Naive thymus-derived CD8-positive, alpha-beta T cell (primary cell): ENCODE measurements around the gene RIPK3. TPM values are rescaled to one million over a fixed set of nuclear protein-coding genes. Genes with fewer than 3 reads are reported as not detected.

Source experiments
- ATAC-seq, 2 donors: fragments of 150-1000 bp; cut with Tn5 transposase in 1 of 2; sonication (Bioruptor Pico), chemical (Tn5 transposase) in 1 of 2; 1 replicate in 1 of 2; 2 replicates in 1 of 2; pipeline ENCODE4 v1.10.0; 2021; ENCODE audit warnings: mild to moderate bottlenecking in 2 of 2, moderate library complexity in 2 of 2
- POLR2A ChIA-PET: fragments of 350-600 bp; sonication (Branson Sonifier 250); formaldehyde crosslinking; loops from one replicate; lab custom pipeline; 2021; ENCODE audit warnings: antibody characterized with exemption; lab: Charles Lee
- DNase-seq, 10 donors: peaks; one replicate each; pipeline versions ENCODE4 v3.0.0 to v3.0.0-alpha.2; 2020 to 2022
- H3K27ac Mint-ChIP-seq, 10 donors: one replicate each; pipeline ENCODE4 v1.8.0; 2020 to 2022; ENCODE audit warnings: mild to moderate bottlenecking in 10 of 10, mixed read lengths in 10 of 10, moderate library complexity in 4 of 10, inconsistent platforms in 1 of 10
- H3K27me3 Mint-ChIP-seq, 5 donors: one replicate each; pipeline ENCODE4 v1.8.0; 2021 to 2022; ENCODE audit warnings: mixed read lengths in 5 of 5
- H3K36me3 Mint-ChIP-seq, 3 donors: one replicate each; pipeline ENCODE4 v1.8.0; 2020 to 2022; ENCODE audit warnings: mixed read lengths in 3 of 3, mild to moderate bottlenecking in 2 of 3, inconsistent platforms in 1 of 3
- H3K4me1 Mint-ChIP-seq, 4 donors: one replicate each; pipeline ENCODE4 v1.8.0; 2021 to 2022; ENCODE audit warnings: mixed read lengths in 4 of 4
- H3K4me3 Mint-ChIP-seq, 10 donors: one replicate each; pipeline ENCODE4 v1.8.0; 2020 to 2022; ENCODE audit warnings: mild to moderate bottlenecking in 10 of 10, mixed read lengths in 10 of 10, moderate library complexity in 6 of 10, inconsistent platforms in 1 of 10
- H3K9me3 Mint-ChIP-seq, 9 donors: one replicate each; pipeline ENCODE4 v1.8.0; 2020 to 2022; ENCODE audit warnings: mixed read lengths in 9 of 9, mild to moderate bottlenecking in 3 of 9, inconsistent platforms in 1 of 9, moderate library complexity in 1 of 9
- polyA plus RNA-seq, 3 donors: library from polyadenylated mRNA; unstranded; fragments of 300-500 nt; fragmentation: Illumina TruSeq; gene quantifications; one replicate each; pipeline ENCODE4 v1.2.3, GENCODE V29; 2021
- total RNA-seq, 8 experiments: library from RNA in 2 of 8; stranded (reverse) in 2 of 8; gene quantifications; one replicate each; pipeline ENCODE4 v1.2.3 and lab custom pipeline; 2021 to 2026

The RIPK3 gene
- total and polyA plus RNA-seq, 5 experiments from 2014 or later = 5.3 to 35.8 (median 11.1) TPM

DNA sequence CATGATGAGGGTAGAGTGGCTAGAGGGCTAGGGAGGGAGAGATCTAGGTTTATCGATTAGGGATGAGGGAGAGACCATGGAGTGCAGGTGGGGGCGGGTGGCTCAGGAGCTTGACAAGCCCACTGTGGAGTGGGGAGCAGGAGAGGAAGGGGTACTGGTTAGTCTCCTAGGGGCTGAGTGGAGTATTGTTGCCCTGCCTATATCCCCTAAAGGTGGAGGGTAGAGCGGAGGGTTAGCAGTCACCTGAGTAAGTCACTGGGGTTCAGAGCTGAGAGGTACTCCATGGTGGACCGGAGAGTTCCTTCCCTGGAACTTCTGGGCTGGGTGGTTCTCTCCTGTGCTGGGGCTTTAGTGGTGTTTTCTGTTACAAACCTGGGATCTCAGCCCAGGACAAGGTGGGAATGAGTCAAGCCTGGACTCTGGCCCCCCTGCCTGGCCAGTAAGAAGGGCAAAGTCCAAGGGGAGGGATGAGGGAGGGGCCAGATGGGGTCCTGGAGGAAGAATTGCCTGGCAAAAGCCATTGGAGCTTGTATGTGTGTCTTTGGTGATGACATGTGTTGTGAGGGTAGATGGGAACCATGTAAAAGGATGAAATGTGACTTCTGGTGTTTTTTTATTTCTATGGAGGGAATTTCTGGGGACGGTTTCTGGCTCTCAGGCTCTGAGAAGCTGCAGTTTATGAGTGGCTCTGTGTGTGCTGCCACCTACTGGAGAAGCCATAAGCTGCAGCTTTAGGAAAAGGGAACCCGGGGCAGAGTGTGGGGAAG lies 32.0 kb downstream of the RIPK3 start, which contains the start of gene CIDEB:
CIDEB (minus strand) TSS at position 403 of the 767 bp plus-strand sequence; CDS start at position 284, 119 bp downstream.
- DNase-seq (peak; percentile 35 to 75 (median 58)), ATAC-seq (no peak)
- Mint-ChIP-seq H3K9me3 (no peaks in the 10 kb centered on the region), H3K36me3 (peaks cover 0 to 54% (median 25%) of the 10 kb centered on the region in 3 donors), H3K27ac (peak within 1 kb of the TSS in 9 of 10 donors; percentile 35 to 88 (median 64)), H3K4me1 (peaks cover 27 to 53% (median 47%) of the 10 kb centered on the region in 4 donors), H3K4me3 (peak within 1 kb of the TSS in 5 of 10 donors; percentile 1 to 42 (median 9)), H3K27me3 (no peaks in the 10 kb centered on the region)
- POLR2A ChIA-PET = interaction anchor here (0.5 to 8.2 kb wide), 9 partner anchors 7 to 1720 kb away, joined by 3 to 67 read pairs (median 3); partner anchors contain the start of genes DHRS1, NOP9, TINF2 and TM9SF1

DNA sequence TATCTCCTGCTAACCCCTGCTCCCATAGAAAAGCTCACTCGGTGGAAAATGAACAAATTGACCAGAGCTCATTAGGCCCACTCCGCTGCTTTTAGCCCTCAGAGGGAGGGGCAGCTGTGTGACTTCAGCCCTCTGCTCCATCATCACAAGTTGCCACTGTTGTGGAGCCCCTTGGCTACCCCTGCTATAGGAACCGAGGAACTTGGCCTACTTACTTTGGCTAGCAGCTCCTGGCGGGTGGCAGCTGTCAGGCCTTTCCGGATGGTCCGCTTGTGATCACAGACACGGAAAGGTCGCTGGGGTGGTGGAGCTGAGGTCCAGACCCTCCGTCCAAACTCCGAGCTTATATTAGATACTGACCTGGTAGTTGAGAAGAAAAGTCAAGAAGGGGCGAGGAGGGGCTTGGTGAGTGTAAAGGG lies 32.6 kb downstream of the RIPK3 start:
- no peak for ATAC-seq
- H3K4me3 Mint-ChIP-seq = no peak overlapping the region
- no peak for DNase-seq
- no peaks in the 10 kb centered on the region for H3K27me3 Mint-ChIP-seq
- no peaks in the 10 kb centered on the region for H3K9me3 Mint-ChIP-seq
- POLR2A ChIA-PET = interaction anchor here (0.8 to 8.2 kb wide), 6 partner anchors 6 to 112 kb away, joined by 3 to 67 read pairs (median 3); partner anchors contain the start of genes DHRS1, NOP9, TINF2 and TM9SF1
- H3K36me3 Mint-ChIP-seq = peaks cover 0 to 60% (median 25%) of the 10 kb centered on the region in 3 donors
- peak overlapping the region in 3 of 10 donors; percentile 64 to 87 (median 75) for H3K27ac Mint-ChIP-seq
- peaks cover 23 to 48% (median 42%) of the 10 kb centered on the region in 4 donors for H3K4me1 Mint-ChIP-seq

DNA sequence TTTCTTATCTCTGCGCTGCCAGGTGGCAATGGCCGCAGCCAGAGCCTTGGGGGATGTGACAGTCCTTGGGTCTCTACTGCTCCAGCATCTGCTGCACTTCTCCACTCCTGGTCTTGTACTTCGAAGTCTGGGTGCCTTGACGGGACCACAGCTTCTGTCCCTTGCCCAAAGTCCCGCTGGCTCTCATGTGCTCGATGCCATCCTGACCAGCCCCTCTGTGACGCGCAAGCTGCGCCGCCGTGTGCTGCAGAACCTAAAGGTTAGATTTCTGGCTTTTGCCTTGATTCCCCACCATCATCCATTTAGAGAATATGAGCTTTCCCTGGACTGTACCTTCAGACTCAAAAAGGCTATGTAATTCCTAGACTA lies 35.8 kb downstream of the RIPK3 start:
- peaks cover 22 to 53% (median 44%) of the 10 kb centered on the region in 4 donors for H3K4me1 Mint-ChIP-seq
- DNase-seq (no peak), ATAC-seq (no peak)
- H3K36me3 Mint-ChIP-seq = peaks cover 0 to 72% (median 25%) of the 10 kb centered on the region in 3 donors
- no peaks in the 10 kb centered on the region for H3K27me3 Mint-ChIP-seq
- no peak overlapping the region for H3K4me3 Mint-ChIP-seq
- peak overlapping the region in 1 of 10 donors; percentile 51 for H3K27ac Mint-ChIP-seq
- H3K9me3 Mint-ChIP-seq = no peaks in the 10 kb centered on the region
- POLR2A ChIA-PET = interaction anchor here (0.8 to 3.0 kb wide), 2 partner anchors 62 to 127 kb away, joined by 3 to 13 read pairs; partner anchors contain the start of genes CBLN3, KHNYN and TINF2

DNA sequence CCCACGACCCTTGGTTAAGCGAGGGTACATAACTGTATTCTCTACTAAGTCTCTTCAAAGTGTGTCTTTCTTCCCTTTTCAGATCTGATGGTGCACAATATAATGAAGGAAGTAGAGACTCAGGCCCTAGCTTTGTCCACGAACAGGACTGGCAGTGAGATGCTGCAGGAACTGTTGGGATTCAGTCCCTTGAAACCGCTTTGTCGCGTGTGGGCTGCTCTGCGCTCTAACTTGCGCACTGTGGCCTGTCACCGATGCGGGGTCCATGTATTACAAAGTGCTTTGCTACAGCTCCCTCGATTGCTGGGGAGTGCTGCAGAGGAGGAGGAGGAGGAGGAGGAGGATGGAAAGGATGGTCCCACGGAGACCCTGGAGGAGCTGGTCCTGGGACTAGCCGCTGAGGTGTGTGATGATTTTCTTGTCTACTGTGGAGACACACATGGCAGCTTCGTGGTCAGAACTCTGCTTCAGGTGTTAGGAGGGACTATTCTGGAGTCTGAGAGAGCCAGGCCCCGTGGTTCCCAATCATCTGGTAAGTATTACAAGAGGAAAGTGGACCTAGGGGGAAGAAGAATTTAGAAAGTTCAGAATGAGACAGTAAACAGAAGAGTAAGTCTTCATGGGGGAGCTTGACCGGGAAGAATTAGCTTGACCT lies 39.3 kb downstream of the RIPK3 start:
- H3K4me3 Mint-ChIP-seq = peak overlapping the region; percentile 90 to 99 (median 94)
- no peak for ATAC-seq
- DNase-seq = no peak
- H3K27ac Mint-ChIP-seq = peak overlapping the region; percentile 53 to 98 (median 97)
- H3K4me1 Mint-ChIP-seq = peaks cover 30 to 62% (median 51%) of the 10 kb centered on the region in 4 donors
- no peaks in the 10 kb centered on the region for H3K27me3 Mint-ChIP-seq
- H3K9me3 Mint-ChIP-seq = no peaks in the 10 kb centered on the region
- H3K36me3 Mint-ChIP-seq = peaks cover 0 to 62% (median 26%) of the 10 kb centered on the region in 3 donors
- POLR2A ChIA-PET = interaction anchor here (0.6 to 6.0 kb wide), 19 partner anchors 9 to 246 kb away, joined by 3 to 63 read pairs (median 7); partner anchors contain the start of genes CBLN3, CHMP4A, CIDEB and GMPR2

DNA sequence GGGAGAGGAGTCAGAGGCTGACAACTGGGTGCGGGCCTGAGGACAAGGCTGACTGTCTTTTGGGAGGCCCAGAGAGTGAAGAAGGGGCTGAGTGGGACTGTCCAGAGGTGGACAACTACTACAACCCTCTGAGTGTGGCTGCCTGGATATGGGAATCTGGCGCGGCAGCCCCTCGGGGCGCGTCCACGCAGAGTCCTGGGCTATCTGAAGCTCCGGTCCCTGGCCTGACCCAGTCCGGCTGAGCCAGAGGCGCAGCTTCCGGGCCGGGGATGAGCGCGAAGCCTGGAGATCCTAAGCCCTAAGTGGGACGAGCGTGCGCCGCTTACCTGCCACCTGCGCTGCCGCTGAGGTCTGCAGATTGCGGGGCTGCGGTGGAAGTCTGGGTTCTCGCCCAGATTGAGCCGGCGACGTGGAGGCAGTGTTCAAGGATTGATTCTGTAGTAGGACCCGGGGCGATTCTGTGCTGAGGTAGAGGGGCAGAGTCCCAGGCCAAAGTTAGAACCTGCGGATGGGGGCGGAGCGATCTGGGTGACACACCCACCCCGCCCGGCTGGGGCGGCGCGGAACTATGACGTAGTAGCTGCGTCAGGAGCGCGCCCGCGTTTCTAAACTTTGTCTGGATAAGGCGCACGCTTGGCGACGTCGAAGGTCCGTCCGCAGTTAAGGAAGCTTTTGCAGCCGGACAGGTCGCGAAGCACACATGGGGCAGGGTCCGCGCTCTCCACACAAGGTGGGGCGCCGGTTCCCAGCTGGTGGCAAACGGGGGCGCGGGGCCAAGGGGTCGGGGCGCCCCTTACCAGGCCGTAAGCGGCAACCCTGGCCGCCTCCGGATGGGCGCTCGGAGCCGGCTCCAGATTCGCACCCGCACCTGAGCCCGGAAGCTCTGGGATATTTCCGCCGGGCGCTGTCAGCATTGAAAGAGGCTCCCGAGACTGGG lies 40.3 kb downstream of the RIPK3 start, which contains the start of the genes DHRS1 and NOP9:
DHRS1 (minus strand) TSS at position 526 of the 937 bp plus-strand sequence. CDS start 674 bp downstream, outside the sequence.
NOP9 (plus strand) TSS at position 596 of the 937 bp plus-strand sequence; CDS start at position 701, 105 bp downstream.
- peak within 1 kb of the TSS; percentile 94 to 98 (median 97) for H3K27ac Mint-ChIP-seq

DNA sequence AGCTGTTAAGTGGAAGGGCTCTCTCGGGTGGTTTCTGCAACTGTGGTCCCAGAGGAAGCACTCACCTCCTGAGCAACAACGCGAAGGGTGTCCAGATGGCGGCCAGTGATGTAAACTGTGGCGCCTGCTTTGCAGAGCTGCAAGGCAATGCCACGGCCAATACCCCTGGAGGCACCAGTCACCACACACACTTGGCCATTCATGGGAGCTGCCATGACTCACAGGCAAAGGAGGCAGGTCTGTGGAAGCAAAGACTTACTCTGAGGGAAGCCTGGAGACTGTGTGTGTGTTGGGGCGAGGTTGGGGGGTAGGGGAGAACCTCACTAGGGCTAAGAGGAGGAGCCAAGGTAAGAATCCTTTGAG lies 40.9 kb downstream of the RIPK3 start:
- DNase-seq = no peak
- H3K4me1 Mint-ChIP-seq = peaks cover 29 to 55% (median 51%) of the 10 kb centered on the region in 4 donors
- POLR2A ChIA-PET = interaction anchor here (1.1 to 6.0 kb wide), 10 partner anchors 9 to 184 kb away, joined by 3 to 63 read pairs (median 12); partner anchors contain the start of genes CBLN3, CHMP4A, CIDEB and DCAF11
- peak in 1 of 2 donors; percentile 3 for ATAC-seq
- H3K36me3 Mint-ChIP-seq = peaks cover 0 to 60% (median 17%) of the 10 kb centered on the region in 3 donors
- peak overlapping the region; percentile 94 to 98 (median 97) for H3K27ac Mint-ChIP-seq
- H3K27me3 Mint-ChIP-seq = no peaks in the 10 kb centered on the region
- H3K9me3 Mint-ChIP-seq = no peaks in the 10 kb centered on the region
- H3K4me3 Mint-ChIP-seq = peak overlapping the region; percentile 90 to 99 (median 94)

More for the DNA sequence above, 40.3 kb downstream of the RIPK3 start, which contains the start of the genes DHRS1 and NOP9:
- H3K4me3 Mint-ChIP-seq = peak within 1 kb of the TSS; percentile 90 to 99 (median 94)
- DNase-seq = peak; percentile 85 to 96 (median 92)
- peaks cover 0 to 61% (median 22%) of the 10 kb centered on the region in 3 donors for H3K36me3 Mint-ChIP-seq
- no peaks in the 10 kb centered on the region for H3K27me3 Mint-ChIP-seq
- ATAC-seq = peak; percentile 79 to 89
- no peaks in the 10 kb centered on the region for H3K9me3 Mint-ChIP-seq
- POLR2A ChIA-PET = interaction anchor here (0.6 to 6.0 kb wide), 16 partner anchors 10 to 185 kb away, joined by 3 to 63 read pairs (median 7); partner anchors contain the start of genes CBLN3, CHMP4A, CIDEB and DCAF11
- H3K4me1 Mint-ChIP-seq = peaks cover 29 to 55% (median 51%) of the 10 kb centered on the region in 4 donors

DNA sequence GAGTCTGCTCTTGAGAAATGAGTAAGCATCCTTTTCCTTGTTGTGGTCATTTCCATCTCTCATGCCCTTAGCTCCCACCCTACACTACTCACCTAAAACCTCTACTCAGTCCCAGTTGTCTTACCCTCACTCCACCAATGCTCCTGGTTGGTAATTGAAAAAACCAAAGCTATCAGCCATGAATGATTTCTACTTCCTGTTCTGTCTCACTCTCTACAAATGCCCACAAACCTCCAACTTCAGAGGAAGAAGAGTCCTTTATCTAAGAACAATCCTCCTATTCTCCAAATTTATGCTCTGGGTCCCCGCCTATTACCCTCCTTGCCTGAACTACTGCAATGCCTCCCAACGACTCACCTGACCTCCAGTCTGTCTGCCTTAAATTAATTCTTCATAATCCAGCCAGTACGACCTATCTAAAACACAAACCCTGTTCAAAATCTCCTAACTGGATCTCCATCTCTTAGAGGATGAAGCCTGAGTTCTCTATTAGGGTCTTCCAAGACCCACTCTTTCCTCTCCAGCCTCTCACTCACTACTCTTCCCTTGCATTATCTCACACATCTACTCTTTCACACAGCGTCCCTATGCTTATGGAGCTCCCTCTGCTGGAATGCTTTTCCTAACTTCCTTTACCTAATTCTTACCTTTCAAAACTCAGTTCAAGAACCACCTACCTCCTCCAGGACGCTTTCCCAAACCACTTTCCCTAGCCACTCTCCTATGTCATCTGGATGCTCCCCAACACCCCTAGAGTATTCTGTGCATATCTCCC lies 42.4 kb downstream of the RIPK3 start:
- H3K4me1 Mint-ChIP-seq = peaks cover 27 to 53% (median 50%) of the 10 kb centered on the region in 4 donors
- POLR2A ChIA-PET = interaction anchor here (0.9 to 6.0 kb wide), 7 partner anchors 16 to 146 kb away, joined by 3 to 63 read pairs (median 4); partner anchors contain the start of genes MDP1, RABGGTA, SDR39U1 and TINF2
- H3K9me3 Mint-ChIP-seq = no peaks in the 10 kb centered on the region
- peak overlapping the region in 7 of 10 donors; percentile 7 to 57 (median 31) for H3K4me3 Mint-ChIP-seq
- ATAC-seq (peak in 1 of 2 donors; percentile 3), DNase-seq (no peak)
- H3K27ac Mint-ChIP-seq = peak overlapping the region; percentile 78 to 90 (median 80)
- no peaks in the 10 kb centered on the region for H3K27me3 Mint-ChIP-seq
- peaks cover 0 to 52% (median 10%) of the 10 kb centered on the region in 3 donors for H3K36me3 Mint-ChIP-seq

DNA sequence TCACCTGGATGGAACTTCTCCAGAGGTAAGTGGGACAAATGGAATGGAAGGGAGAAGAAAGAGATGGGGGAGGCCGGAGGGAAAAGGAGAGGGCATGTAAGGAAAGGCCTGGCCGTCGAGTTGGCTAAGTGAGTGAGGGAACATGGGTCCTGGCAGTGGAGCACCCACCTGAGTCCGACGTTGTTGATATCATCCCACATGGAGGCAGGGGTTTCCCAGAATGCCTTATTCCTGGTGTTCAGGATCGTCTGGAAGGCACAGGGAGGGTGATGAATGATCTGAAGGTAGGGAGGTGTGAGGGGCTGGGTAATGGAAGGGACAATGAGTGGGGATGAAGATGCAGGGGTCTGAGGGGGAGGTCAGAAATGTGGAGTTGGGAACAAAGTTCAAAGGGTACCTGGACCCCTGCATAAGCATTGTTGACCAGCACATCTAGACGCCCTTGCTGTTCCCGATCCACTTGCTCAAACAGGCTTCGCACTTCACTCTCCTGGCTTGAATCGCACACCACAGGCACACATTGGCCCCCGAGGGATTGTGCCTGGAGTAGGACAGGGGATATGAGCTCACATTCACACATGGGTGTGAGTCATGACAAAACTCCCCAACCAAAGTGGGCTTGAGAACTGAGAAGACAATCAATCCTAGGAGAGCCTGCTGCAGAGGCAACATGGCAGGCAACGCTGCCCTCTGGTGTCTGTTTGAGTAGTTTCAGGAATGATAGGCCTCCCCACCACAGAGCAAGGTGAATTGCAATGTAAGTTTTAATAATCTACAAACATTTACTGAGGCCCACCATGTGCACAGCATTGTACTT lies 43.2 kb downstream of the RIPK3 start:
- H3K27ac Mint-ChIP-seq = peak overlapping the region; percentile 78 to 90 (median 80)
- no peaks in the 10 kb centered on the region for H3K9me3 Mint-ChIP-seq
- peaks cover 0 to 53% (median 10%) of the 10 kb centered on the region in 3 donors for H3K36me3 Mint-ChIP-seq
- POLR2A ChIA-PET = interaction anchor here (0.6 to 6.0 kb wide), 9 partner anchors 16 to 1424 kb away, joined by 3 to 63 read pairs (median 4); partner anchors contain the start of genes MDP1, RABGGTA, SDR39U1 and TINF2
- peak; percentile 50 to 83 (median 66) for DNase-seq
- peaks cover 27 to 49% (median 43%) of the 10 kb centered on the region in 4 donors for H3K4me1 Mint-ChIP-seq
- peak overlapping the region in 4 of 10 donors; percentile 16 to 22 (median 21) for H3K4me3 Mint-ChIP-seq
- ATAC-seq = peak; percentile 62 to 74
- H3K27me3 Mint-ChIP-seq = no peaks in the 10 kb centered on the region

DNA sequence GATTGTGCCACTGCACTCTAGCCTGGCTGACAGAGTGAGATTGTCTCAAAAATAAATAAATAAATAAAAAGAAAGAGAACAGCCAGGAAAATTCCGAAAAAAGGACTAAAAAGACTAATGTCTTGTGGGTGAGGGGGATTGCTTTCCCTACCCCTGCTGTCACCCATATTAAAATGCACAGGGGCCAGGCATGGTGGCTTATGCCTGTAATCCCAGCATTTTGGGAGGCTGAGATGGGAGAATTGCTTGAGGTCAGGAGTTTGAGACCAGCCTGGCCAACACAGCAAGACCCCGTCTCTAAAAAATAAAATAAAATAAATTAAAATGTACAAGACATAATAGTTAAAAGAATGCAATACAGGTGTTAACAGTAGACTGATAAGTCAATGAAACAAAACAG lies 46.3 kb downstream of the RIPK3 start:
- peaks cover 0 to 72% (median 21%) of the 10 kb centered on the region in 3 donors for H3K36me3 Mint-ChIP-seq
- peaks cover 18 to 28% (median 27%) of the 10 kb centered on the region in 4 donors for H3K4me1 Mint-ChIP-seq
- ATAC-seq (no peak), DNase-seq (no peak)
- POLR2A ChIA-PET = no interaction called here
- no peaks in the 10 kb centered on the region for H3K9me3 Mint-ChIP-seq
- no peak overlapping the region for H3K4me3 Mint-ChIP-seq
- no peak overlapping the region for H3K27ac Mint-ChIP-seq
- H3K27me3 Mint-ChIP-seq = no peaks in the 10 kb centered on the region
